Astrocyte of the hippocampus (primary cell): ENCODE results near the gene HACD2.

Source experiments
- DNase-seq: peaks from one replicate; pipeline ENCODE4 v3.0.0; 2011; ENCODE audit warnings: low read depth, low spot score

The HACD2 gene

DNA sequence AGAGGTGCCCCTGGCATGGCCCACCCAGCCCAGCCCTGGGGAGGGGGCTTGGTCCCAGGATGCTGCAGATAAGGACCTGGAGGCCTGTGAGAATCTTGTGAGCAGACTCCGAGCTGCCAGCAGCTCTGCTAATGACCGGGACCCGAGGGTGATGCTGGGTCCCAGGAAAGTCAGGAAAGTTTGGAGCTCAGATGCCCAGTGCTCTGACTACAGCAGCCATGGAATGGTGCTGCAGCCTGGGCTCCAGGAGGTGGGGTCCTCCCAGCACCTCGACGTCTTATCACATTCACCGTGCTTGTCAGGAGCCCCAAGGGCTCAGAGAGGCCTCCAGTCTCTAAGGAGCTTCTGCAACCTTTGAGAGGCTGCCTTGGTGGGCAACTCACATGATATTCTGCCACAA lies 101.7 kb downstream of the HACD2 start:
- no peak for DNase-seq

DNA sequence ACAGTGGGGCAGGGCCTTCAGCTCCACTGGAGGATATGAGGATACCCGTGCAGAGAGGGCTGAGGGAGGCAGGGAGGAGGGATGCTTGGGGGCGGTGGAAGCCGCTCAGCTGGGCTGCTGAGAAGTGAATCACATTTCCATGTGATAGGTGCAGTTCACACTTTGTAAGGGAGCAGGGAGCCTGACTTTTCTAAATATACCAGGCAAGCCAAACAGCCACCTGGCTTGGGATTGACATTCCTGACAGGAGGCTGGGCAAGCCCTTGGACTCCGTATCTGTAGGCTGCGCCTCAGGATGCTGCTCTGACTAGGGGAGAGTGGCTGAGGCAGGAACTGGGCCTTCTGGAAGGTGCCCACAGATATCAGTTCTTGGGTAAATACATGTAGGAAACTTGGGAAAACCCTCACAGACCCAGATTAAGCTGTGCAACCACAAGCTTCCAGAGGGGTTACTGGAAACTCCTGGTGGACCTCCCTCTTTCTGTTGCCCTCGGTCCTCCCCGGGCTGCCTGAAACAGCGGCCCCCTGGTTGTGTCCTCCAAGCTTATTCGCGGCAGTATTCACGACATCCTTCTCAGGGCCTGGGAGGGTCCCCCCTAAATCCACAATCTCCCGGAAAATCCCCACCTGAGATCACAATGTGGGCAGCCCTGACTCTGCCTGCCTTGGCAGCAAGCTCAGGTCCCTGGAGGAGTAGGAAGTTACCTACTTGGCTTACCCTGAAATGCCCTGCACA lies 103.0 kb downstream of the HACD2 start:
- DNase-seq: no peak

GRCh38 chr3:123481071-123481470 lies 103.8 kb downstream of the HACD2 start:
- DNase-seq: no peak

GRCh38 chr3:123480428-123480827 lies 104.4 kb downstream of the HACD2 start:
- no peak for DNase-seq

DNA sequence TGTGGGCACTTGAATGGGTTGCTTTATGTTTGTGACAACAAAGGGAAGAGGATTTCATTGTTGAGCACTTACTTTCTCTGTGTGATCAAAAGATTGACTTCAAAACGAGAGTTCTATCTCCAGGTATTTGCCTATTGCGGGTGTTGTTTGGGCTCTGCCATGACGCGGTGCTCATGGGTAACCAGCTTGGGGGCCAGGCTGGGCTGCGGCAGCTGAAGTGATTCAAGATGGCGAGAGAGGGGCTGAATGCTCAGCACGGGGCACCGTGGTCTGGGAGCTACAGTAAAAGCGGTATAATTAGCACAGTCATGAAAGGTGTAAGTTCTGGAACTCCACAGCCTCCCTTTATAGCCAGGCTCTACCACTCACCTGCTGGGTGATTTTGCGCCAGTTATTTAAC lies 105.0 kb downstream of the HACD2 start:
- no peak for DNase-seq

DNA sequence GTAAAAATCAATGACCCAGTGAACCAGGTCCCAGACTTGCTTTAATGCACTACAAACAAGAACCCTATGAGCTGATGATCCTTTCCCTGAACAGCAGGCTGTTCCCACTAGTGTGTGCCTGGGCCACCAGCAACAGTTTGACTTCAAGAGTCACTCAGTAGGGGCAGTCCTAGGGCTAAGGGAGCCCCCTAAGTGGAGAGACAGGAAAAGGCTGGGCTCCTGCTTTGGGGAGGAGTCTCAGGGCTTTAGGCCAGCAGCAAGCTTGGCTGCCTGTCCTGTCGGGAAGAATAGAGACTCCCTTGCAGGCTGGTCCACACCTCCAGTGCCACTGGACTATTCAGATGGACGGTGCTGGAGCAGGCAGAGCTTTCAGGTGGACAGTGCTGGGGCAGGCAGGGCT lies 106.5 kb downstream of the HACD2 start:
- DNase-seq: no peak

DNA sequence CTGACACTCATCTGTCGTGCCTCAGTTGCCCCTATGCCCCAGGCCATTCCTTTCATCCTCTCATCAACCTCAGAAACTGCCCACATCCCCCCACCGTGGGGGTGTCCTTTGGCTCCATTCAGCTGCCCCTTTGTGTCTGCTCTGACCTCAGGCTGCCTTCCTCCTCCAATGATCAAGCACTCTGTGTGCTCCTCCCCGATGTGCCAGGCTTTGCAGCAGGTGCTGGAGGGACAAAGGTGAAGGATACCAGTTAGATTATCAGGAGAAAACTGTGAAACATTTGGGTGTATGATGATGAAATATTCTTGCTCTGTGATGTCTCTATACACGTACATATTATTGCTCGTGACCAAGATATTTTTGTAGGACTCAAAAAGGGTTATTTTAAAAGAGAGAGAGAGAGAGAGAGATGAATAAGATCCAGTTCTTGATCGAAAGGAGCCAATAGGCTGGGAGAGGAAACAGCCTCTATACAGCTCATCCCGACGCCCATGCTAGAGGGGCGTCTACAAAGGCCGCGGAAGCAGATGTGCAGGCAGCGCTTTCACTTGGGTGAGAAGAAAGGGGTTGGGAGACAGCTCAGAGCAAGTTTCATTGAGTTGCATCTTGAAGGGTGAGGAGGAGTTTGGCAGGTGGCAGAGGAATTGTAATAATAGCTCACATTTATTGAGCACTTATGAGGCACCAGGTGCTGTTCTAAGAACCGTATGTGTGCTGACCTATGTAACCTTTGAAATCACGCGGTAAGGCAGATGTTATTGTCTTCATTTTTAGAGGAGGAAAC lies 107.7 kb downstream of the HACD2 start:
- DNase-seq: no peak

DNA sequence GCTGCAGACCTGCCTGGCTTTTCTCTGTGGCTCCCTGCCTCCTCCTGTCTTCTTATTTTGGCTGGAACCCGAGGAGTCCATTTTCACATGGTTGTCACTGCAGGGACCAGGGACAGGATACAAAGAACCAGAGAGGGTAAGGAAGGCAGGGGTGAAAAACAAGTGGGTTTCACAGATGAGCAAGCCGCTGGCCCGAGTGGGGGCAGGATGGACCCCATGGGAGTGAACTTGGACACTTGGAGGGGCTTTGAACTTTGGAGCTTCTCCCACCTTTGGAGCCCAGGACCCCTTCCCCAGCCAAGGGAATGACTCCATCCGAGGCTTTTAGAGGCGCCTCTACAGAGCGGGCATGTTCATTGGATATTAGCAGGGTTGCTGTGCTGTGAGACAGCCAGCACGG lies 109.1 kb downstream of the HACD2 start:
- DNase-seq: no peak

DNA sequence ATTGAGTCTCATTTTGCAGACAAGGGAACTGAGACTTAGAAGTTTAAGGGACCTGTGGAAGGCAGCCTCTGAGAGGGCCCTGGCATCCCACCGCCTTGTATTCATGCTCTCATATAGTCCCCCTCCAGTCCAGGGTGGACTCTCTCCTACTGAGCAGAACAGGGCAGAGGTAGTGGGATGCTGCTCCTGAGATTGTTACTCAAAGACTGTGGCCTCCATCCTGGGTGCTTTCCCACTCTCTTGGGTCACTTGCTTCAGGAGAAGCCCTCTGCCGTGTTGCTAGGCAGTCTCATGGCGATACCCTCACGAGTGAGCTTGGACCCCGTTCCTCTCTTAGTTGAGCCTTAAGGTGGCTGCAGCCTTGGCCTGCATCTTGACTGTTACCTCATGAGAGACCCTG lies 113.7 kb downstream of the HACD2 start:
- no peak for DNase-seq

GRCh38 chr3:123469323-123469995 lies 115.4 kb downstream of the HACD2 start:
- no peak for DNase-seq

- no peak for DNase-seq
These were observed 117.8 kb downstream of the HACD2 start for GRCh38 chr3:123467046-123467445.

- no peak for DNase-seq
These were observed 120.6 kb downstream of the HACD2 start for GRCh38 chr3:123464211-123464610.

- no peak for DNase-seq
These were observed 125.0 kb downstream of the HACD2 start for GRCh38 chr3:123459862-123460261.

DNA sequence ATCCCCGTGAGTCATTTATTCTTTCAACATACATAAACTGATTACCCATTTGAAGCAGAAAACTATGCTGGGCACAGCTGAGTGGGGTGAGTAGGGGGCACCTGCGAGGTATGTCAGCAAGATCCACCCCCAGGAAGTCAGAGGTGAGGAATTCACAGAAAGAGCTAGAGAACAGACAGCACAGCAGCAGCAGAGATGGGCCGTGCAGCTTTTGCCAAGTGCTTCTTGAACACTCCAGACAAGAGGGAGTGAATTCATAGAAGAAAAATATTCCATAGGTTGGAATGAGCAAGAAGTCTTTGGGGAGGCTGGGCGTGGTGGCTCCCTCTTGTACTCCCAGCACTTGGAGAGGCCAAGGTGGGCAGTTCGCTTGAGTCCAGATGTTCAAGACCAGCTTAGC lies 126.6 kb downstream of the HACD2 start:
- no peak for DNase-seq

- DNase-seq: no peak
These were observed 127.0 kb downstream of the HACD2 start for GRCh38 chr3:123457841-123458240.

DNA sequence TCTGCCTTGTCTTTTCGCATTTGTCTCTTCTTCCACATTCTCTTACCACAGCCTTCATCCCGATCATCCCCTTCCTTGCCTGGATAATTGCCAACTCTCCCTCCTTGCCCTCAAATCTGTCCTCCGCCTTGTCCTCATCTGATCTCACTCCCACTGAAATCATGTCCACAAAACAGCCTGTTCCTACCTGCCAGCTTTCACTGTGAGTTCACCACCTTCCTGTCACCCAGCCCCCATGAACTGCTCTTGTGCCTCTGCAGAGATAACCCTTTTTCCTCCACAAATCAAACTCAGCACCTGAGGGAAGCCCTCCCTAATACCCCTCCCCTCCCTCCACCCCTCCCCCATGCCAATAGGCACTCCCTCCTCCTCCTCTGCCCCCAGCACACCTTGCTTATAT lies 131.2 kb downstream of the HACD2 start:
- DNase-seq: no peak

DNA sequence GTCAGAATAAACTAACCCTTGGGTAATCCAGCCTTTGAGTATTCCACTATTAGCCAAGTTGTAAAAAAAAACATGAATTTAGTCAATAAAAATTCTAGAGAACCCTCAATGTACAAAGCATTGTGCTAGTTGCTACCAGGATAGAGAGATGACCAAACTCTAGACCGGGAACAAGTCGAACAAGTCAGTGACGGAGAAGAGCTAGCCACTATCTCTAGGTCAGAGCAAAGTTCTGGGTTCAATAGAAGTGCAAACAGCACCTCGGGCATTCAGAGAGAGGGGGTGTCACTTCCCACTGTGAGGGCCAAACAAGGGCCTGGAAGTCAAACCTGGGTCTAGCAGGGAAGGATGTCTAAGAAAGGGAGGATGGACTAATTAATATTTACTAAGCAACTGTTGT lies 133.7 kb downstream of the HACD2 start:
- no peak for DNase-seq

- DNase-seq: peak; percentile 60
These were observed 134.8 kb downstream of the HACD2 start for GRCh38 chr3:123449997-123450604.

- peak; percentile 67 for DNase-seq
These were observed 135.5 kb downstream of the HACD2 start for GRCh38 chr3:123449102-123449996.

DNA sequence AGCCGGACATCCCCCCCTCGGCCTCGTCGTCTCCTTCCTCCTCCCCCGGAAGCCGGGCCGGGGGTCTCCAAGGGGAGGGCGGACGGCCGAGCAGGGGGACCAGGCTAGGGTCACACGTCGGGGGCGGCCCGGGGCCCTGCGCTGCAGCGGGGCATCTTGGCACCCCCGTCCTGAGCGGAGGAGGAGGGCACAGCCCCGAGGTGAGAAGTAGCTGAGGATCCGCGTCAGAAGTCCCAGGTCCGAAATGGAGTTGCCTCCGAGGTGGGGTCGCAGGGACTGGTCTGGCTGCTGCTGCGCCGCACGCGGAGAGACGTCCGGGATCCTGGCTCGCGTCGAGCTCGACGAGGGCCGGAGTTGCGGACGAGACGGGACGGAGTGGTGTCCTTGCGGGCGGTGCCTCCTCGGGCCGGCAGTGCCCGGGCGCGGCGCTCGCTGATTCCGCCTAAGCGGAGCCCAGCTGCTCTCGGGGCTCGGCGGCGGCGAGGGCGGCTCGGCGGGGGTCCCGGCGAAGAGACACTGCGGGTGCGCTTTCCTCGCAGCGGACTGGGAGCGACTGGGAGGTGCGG lies 136.2 kb downstream of the HACD2 start, which contains the start of gene ADCY5:
TSS of gene ADCY5 (minus strand) at position 555 of the 566 bp plus-strand sequence. CDS start at position 10, 545 bp downstream.
- peak; percentile 29 for DNase-seq
